Right lobe of liver (tissue), 4 donors: ENCODE data around the gene ALDH3B1.

Source experiments
- CTCF ChIP-seq, 4 donors: fragments of 200-600 bp in 3 of 4; fragments of 450-650 bp in 1 of 4; IDR thresholded peaks; one replicate each; pipeline versions ENCODE4 v1.5.1 to v1.8.0; 2016 to 2022; ENCODE audit warnings: antibody characterized with exemption in 4 of 4, mild to moderate bottlenecking in 2 of 4
- POLR2A ChIP-seq: fragments of 450-650 bp; IDR thresholded peaks from one replicate; pipeline ENCODE4 v1.6.1; 2017; ENCODE audit warnings: antibody characterized with exemption, mild to moderate bottlenecking
- donor health status: DM: no; HTN: no; CAD: no.
- donor health status: DM: no; HTN: no; CAD: no.
- donor health status: DM: no; HTN: yes; CAD: no.

- TF ChIP-seq CTCF (IDR thresholded peaks at IDR 0.05): no peak
- TF ChIP-seq POLR2A: no peak
Observed at GRCh38 chr11:68028802-68029545, 18.8 kb downstream of the ALDH3B1 start.
